K562 (cell line): ENCODE measurements around the gene LIG3. TPM values are rescaled to one million over a fixed set of nuclear protein-coding genes. Genes with fewer than 3 reads are reported as not detected.

Experiments used
- CHD1 ChIP-seq: fragments of 200-600 bp; sonication (generic); IDR thresholded peaks from one replicate; pipeline ENCODE4 v1.6.1; 2012; ENCODE audit warnings: mild to moderate bottlenecking, moderate library complexity, low read length, inconsistent platforms
- FOXM1 ChIP-seq, 2 experiments: fragments of 450-650 bp in 1 of 2; sonication (generic) in 1 of 2; formaldehyde crosslinking in 1 of 2; IDR thresholded peaks; 2 replicates each; pipeline versions ENCODE4 v1.6.1 to v1.9.0; 2017 to 2022; ENCODE audit warnings: low read depth in 2 of 2, mild to moderate bottlenecking in 2 of 2, missing genetic modification reagents in 1 of 2, moderate library complexity in 1 of 2
- GATAD2A ChIP-seq: fragments of 450-650 bp; IDR thresholded peaks from 2 replicates; pipeline ENCODE4 v1.6.1; 2017
- HCFC1 ChIP-seq: IDR thresholded peaks from 2 replicates; pipeline ENCODE4 v1.6.1; 2012; ENCODE audit warnings: low read depth, low read length, improper control_type of control experiment
- KDM5B ChIP-seq: fragments of 200-600 bp; sonication (generic); IDR thresholded peaks from 2 replicates; pipeline ENCODE4 v1.6.1; 2012; ENCODE audit warnings: low read depth, mild to moderate bottlenecking, moderate library complexity, low read length, control low read depth, inconsistent platforms; ENCODE audit not compliant: insufficient replicate concordance
- MAFG ChIP-seq: fragments of 450-650 bp; conservative IDR thresholded peaks from 2 replicates; pipeline ENCODE4 v1.6.1; 2016; ENCODE audit warnings: missing genetic modification characterization, missing compliant biosample characterization
- MAZ ChIP-seq, 2 experiments: fragments of 450-650 bp in 1 of 2; sonication (generic) in 1 of 2; formaldehyde crosslinking; IDR thresholded peaks in 1 of 2; conservative IDR thresholded peaks in 1 of 2; 2 replicates each; pipeline versions ENCODE4 v1.4.0 to v1.5.0; 2020; ENCODE audit warnings: mild to moderate bottlenecking in 1 of 2, missing genetic modification reagents in 1 of 2
- MECOM ChIP-seq: fragments of 250-450 bp; sonication (Bioruptor Pico); IDR thresholded peaks from 2 replicates; pipeline ENCODE4 v1.8.0; 2022; ENCODE audit warnings: inconsistent platforms
- NFIC ChIP-seq: fragments of 450-650 bp; IDR thresholded peaks from 2 replicates; pipeline ENCODE4 v1.6.1; 2017; ENCODE audit warnings: mild to moderate bottlenecking, inconsistent platforms
- NR2F6 ChIP-seq: fragments of 450-650 bp; formaldehyde crosslinking; IDR thresholded peaks from 2 replicates; pipeline ENCODE4 v1.4.0; 2020; ENCODE audit warnings: mild to moderate bottlenecking
- PHB ChIP-seq: fragments of 250-450 bp; sonication (Bioruptor Pico); IDR thresholded peaks from 2 replicates; pipeline ENCODE4 v1.5.0; 2021
- PURB ChIP-seq: sonication (generic); formaldehyde crosslinking; IDR thresholded peaks from 2 replicates; pipeline ENCODE4 v1.9.0; 2021; ENCODE audit warnings: low read depth, mild to moderate bottlenecking, missing genetic modification reagents
- SIN3B ChIP-seq: fragments of 450-650 bp; IDR thresholded peaks from 2 replicates; pipeline ENCODE4 v1.6.1; 2017; ENCODE audit warnings: low read depth, mild to moderate bottlenecking, moderate library complexity
- SP1 ChIP-seq: sonication (generic); formaldehyde crosslinking; IDR thresholded peaks from 2 replicates; pipeline ENCODE4 v1.8.1; 2022; ENCODE audit warnings: mild to moderate bottlenecking, missing genetic modification reagents
- ZKSCAN1 ChIP-seq: fragments of 150-350 bp; IDR thresholded peaks from 2 replicates; pipeline ENCODE4 v1.6.1; 2016; ENCODE audit warnings: low read depth, low read length
- ZNF444 ChIP-seq: fragments of 250-450 bp; sonication (Bioruptor Pico); IDR thresholded peaks from 2 replicates; pipeline ENCODE4 v1.4.0; 2020; ENCODE audit warnings: mild to moderate bottlenecking, moderate library complexity
- ZNF561 ChIP-seq: fragments of 450-650 bp; formaldehyde crosslinking; conservative IDR thresholded peaks from 2 replicates; pipeline ENCODE4 v1.4.0; 2020; ENCODE audit warnings: mild to moderate bottlenecking, moderate library complexity
- ZNF583 ChIP-seq: fragments of 250-450 bp; sonication (Bioruptor Pico); IDR thresholded peaks from 2 replicates; pipeline ENCODE4 v1.4.0; 2020
- ZSCAN29 ChIP-seq: fragments of 450-650 bp; IDR thresholded peaks from 2 replicates; pipeline ENCODE4 v1.6.1; 2017
- polyA plus RNA-seq, 8 experiments: library from polyadenylated mRNA; depleted of rRNA in 4 of 8; stranded (reverse) in 5 of 8; unstranded in 3 of 8; fragments of >200 nt; fragmentation: Nextera tagmentation in 2 of 8; fragmentation: Illumina TruSeq in 1 of 8; extraction: Ambion mirVana in 2 of 8; extraction: Trizol in 1 of 8; gene quantifications; 2 replicates each; pipeline versions ENCODE4 v1.2.1 to v1.2.3, GENCODE V29; 2011 to 2014; ENCODE audit warnings: inconsistent platforms in 1 of 8, missing spikeins in 1 of 8
- total RNA-seq, 7 experiments: library from RNA; depleted of rRNA in 6 of 7; stranded (reverse); fragments of >200 nt in 6 of 7; fragmentation: Illumina TruSeq in 2 of 7; extraction: Trizol in 2 of 7; gene quantifications; 2 replicates each; pipeline versions ENCODE4 v1.2.1 to v1.2.3, GENCODE V29; 2011 to 2021; ENCODE audit warnings: low replicate concordance in 1 of 7
- TF ChIP-seq, protein P1 (sequence below), 3 experiments: fragments of 200-800 bp in 1 of 3; sonication (Bioruptor generic) in 1 of 3; sonication (generic) in 1 of 3; formaldehyde crosslinking in 1 of 3; IDR thresholded peaks; 2 replicates each; pipeline versions ENCODE4 v1.6.1 to v1.8.0; 2016 to 2022; ENCODE audit warnings: mild to moderate bottlenecking in 2 of 3, missing compliant biosample characterization in 2 of 3, missing genetic modification characterization in 2 of 3, missing genetic modification reagents in 1 of 3
- TF ChIP-seq, protein P2 (sequence below): fragments of 250-450 bp; sonication (Bioruptor Pico); IDR thresholded peaks from 2 replicates; pipeline ENCODE4 v1.4.0; 2020; ENCODE audit warnings: mild to moderate bottlenecking
- TF ChIP-seq, protein P3 (sequence below): sonication (generic); formaldehyde crosslinking; IDR thresholded peaks from 2 replicates; pipeline ENCODE4 v1.8.0; 2022; ENCODE audit warnings: mild to moderate bottlenecking, low read depth, missing genetic modification reagents
- TF ChIP-seq, protein P4 (sequence below), 2 experiments: fragments of 450-650 bp; conservative IDR thresholded peaks; 2 replicates each; pipeline ENCODE4 v1.6.1; 2017; ENCODE audit warnings: mild to moderate bottlenecking in 2 of 2, moderate library complexity in 2 of 2

Gene LIG3
- total and polyA plus RNA-seq, 9 of the 15 experiments (the other 6 are each of a cell fraction or from before 2014, with no cell fraction given), result 7.6 to 75.0 (median 43.0) TPM

DNA sequence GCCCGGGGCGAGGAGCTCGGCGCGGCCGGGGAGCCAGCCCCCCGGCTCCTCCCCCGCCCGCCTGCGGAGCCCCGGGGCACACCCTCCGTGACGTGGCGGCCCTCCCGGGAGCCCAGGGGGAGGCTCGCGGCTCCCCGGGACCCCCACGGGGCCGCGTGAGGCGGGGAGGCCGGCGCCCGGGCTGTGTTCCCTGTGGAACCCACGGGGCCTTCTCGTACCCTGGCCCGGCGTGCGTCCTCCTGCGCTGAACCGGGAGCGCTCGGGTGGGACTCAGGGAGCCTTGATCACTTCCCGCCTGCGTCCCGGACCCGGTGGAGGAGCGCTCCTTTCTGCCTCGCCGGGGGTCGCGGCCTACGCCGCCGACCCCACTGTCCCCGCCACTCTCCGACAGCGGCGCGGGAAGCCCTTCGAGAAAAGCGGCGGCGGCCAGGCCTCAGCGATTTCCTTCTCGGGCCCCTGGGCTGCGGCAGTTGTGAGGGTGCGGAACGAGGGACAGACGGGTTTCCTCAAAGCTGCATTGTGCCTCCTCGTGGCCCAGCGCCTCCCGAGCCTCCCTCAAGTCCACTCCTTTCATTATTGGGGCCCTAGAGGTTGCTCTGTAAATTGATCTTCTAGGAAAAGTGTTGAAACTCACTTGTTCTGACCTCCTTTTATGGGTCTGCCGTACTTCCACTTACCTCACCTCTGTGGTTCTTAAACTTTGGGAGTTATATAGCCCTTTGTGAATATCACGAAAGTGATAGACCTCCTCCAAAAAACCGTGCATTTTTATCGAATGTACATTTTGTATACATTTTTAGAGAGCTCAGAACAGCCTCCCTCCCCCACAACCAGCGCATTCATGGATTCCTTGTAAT, 597 bp downstream of the LIG3 start (continued):
- TF ChIP-seq, protein P1, sequence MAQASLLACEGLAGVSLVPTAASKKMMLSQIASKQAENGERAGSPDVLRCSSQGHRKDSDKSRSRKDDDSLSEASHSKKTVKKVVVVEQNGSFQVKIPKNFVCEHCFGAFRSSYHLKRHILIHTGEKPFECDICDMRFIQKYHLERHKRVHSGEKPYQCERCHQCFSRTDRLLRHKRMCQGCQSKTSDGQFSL (CRISPR knock-in tag; IDR thresholded peaks at IDR 0.05), result no peak
- TF ChIP-seq, protein P1 (tag; IDR thresholded peaks at IDR 0.05), result no peak
- peak; percentile 65; the same call in 1 of the 2 replicates for TF ChIP-seq SIN3B
- no peak for TF ChIP-seq ZSCAN29
- TF ChIP-seq GATAD2A, result 0 out of 2 replicates have a peak, but pooled peaks have one; percentile 34
- no peak for TF ChIP-seq NR2F6
- TF ChIP-seq FOXM1 (IDR thresholded peaks at IDR 0.05; ENCODE audit: low read depth), result no peak
- no peak for TF ChIP-seq FOXM1 (CRISPR knock-in tag; IDR thresholded peaks at IDR 0.05; ENCODE audit: low read depth)
- no peak for TF ChIP-seq MAFG (tag)
- no peak for TF ChIP-seq PURB (CRISPR knock-in tag)
- no peak for TF ChIP-seq ZNF583 (CRISPR knock-in tag)
- TF ChIP-seq CHD1, result no peak
- TF ChIP-seq HCFC1, result peak; percentile 18; the same call in 1 of the 2 replicates
- TF ChIP-seq ZNF561 (CRISPR knock-in tag), result no peak
- TF ChIP-seq SP1 (CRISPR knock-in tag), result 0 out of 2 replicates have a peak, but pooled peaks have one; percentile 4
- no peak for TF ChIP-seq ZKSCAN1
- TF ChIP-seq, protein P2, sequence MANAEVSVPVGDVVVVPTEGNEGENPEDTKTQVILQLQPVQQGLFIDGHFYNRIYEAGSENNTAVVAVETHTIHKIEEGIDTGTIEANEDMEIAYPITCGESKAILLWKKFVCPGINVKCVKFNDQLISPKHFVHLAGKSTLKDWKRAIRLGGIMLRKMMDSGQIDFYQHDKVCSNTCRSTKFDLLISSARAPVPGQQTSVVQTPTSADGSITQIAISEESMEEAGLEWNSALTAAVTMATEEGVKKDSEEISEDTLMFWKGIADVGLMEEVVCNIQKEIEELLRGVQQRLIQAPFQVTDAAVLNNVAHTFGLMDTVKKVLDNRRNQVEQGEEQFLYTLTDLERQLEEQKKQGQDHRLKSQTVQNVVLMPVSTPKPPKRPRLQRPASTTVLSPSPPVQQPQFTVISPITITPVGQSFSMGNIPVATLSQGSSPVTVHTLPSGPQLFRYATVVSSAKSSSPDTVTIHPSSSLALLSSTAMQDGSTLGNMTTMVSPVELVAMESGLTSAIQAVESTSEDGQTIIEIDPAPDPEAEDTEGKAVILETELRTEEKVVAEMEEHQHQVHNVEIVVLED, result no peak
- TF ChIP-seq, protein P3, sequence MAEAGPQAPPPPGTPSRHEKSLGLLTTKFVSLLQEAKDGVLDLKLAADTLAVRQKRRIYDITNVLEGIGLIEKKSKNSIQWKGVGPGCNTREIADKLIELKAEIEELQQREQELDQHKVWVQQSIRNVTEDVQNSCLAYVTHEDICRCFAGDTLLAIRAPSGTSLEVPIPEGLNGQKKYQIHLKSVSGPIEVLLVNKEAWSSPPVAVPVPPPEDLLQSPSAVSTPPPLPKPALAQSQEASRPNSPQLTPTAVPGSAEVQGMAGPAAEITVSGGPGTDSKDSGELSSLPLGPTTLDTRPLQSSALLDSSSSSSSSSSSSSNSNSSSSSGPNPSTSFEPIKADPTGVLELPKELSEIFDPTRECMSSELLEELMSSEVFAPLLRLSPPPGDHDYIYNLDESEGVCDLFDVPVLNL (CRISPR knock-in tag), result no peak
- peak; percentile 66 to 71 for TF ChIP-seq MAZ (CRISPR knock-in tag; conservative IDR thresholded peaks at IDR 0.05 in 1 of 2, IDR thresholded peaks at IDR 0.05 in 1 of 2)
- TF ChIP-seq MECOM (CRISPR knock-in tag), result no peak
- 0 out of 2 replicates have a peak, but pooled peaks have one; percentile 13 for TF ChIP-seq PHB (CRISPR knock-in tag)
- no peak for TF ChIP-seq KDM5B
- no peak for TF ChIP-seq ZNF444
- TF ChIP-seq, protein P4, sequence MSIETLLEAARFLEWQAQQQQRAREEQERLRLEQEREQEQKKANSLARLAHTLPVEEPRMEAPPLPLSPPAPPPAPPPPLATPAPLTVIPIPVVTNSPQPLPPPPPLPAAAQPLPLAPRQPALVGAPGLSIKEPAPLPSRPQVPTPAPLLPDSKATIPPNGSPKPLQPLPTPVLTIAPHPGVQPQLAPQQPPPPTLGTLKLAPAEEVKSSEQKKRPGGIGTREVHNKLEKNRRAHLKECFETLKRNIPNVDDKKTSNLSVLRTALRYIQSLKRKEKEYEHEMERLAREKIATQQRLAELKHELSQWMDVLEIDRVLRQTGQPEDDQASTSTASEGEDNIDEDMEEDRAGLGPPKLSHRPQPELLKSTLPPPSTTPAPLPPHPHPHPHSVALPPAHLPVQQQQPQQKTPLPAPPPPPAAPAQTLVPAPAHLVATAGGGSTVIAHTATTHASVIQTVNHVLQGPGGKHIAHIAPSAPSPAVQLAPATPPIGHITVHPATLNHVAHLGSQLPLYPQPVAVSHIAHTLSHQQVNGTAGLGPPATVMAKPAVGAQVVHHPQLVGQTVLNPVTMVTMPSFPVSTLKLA (conservative IDR thresholded peaks at IDR 0.05), result peak in 1 of 2 experiments; percentile 32; a peak in 2 of 4 replicates
- no peak for TF ChIP-seq NFIC
